Lower leg skin (tissue), 3 donors: ENCODE data around the gene OR8B2.

Experiments
- CTCF ChIP-seq, 3 donors: fragments of 450-650 bp; IDR thresholded peaks; one replicate each; pipeline ENCODE4 v1.5.1; 2016; ENCODE audit warnings: antibody characterized with exemption in 3 of 3, mild to moderate bottlenecking in 3 of 3, moderate library complexity in 2 of 3
- POLR2A ChIP-seq, 2 donors: fragments of 450-650 bp; IDR thresholded peaks; one replicate each; pipeline ENCODE4 v1.6.1; 2016 to 2017; ENCODE audit warnings: antibody characterized with exemption in 2 of 2, mild to moderate bottlenecking in 1 of 2, moderate library complexity in 1 of 2

GRCh38 chr11:124402326-124402922 lies 18.1 kb upstream of the OR8B2 start:
- TF ChIP-seq CTCF (IDR thresholded peaks at IDR 0.05) (no peak), POLR2A (IDR thresholded peaks at IDR 0.05) (no peak)
